GDM1 (cell line): ENCODE results near the gene SCLT1.
"Not testable (repeated sequence)": the region's sequence is repeated elsewhere in the genome, so short reads cannot be mapped to it uniquely, and the experiment has no call there.

Source experiments
- DNase-seq: peaks from one replicate; lab custom pipeline; 2025; lab: John Stamatoyannopoulos, UW

SCLT1 gene

GRCh38 chr4:129093191-129093920 is at the start of gene SCLT1:
TSS of gene SCLT1 (minus strand) at chr4:129093539. CDS start at chr4:129093103, 436 bp downstream.
- DNase-seq: peak; percentile 95

- no peak for DNase-seq
These were observed 47.2 kb upstream of the SCLT1 start for GRCh38 chr4:129140521-129140920.

GRCh38 chr4:129138810-129139496 is 45.6 kb upstream of the SCLT1 start:
- DNase-seq: no peak

GRCh38 chr4:129136433-129136832 is 43.1 kb upstream of the SCLT1 start:
- DNase-seq: no peak

- DNase-seq: no peak
These were observed 38.0 kb upstream of the SCLT1 start for GRCh38 chr4:129131343-129131742.

GRCh38 chr4:129129143-129129542 is 35.8 kb upstream of the SCLT1 start:
- no peak for DNase-seq

GRCh38 chr4:129126614-129127013 is 33.3 kb upstream of the SCLT1 start:
- not testable (repeated sequence) for DNase-seq

- DNase-seq: no peak
These were observed 24.4 kb upstream of the SCLT1 start for GRCh38 chr4:129117705-129118104.

GRCh38 chr4:129113919-129114318 is 20.6 kb upstream of the SCLT1 start:
- no peak for DNase-seq

GRCh38 chr4:129113434-129113833 is 20.1 kb upstream of the SCLT1 start:
- DNase-seq: no peak

GRCh38 chr4:129111919-129112318 is 18.6 kb upstream of the SCLT1 start:
- DNase-seq: no peak

GRCh38 chr4:129110931-129111330 is 17.6 kb upstream of the SCLT1 start:
- no peak for DNase-seq

GRCh38 chr4:129109965-129110824 is 16.9 kb upstream of the SCLT1 start:
- no peak for DNase-seq

GRCh38 chr4:129098531-129099001 is 5.2 kb upstream of the SCLT1 start:
- no peak for DNase-seq

- peak; percentile 70 for DNase-seq
These were observed 2.6 kb upstream of the SCLT1 start, which contains the start of gene C4orf33 for GRCh38 chr4:129095811-129096454. TSS of gene C4orf33 (plus strand) at chr4:129096152. CDS start at chr4:129102611, 6,459 bp downstream.

- no peak for DNase-seq
These were observed 1.0 kb upstream of the SCLT1 start for GRCh38 chr4:129094347-129094746.

GRCh38 chr4:129092631-129093190 is 628 bp downstream of the SCLT1 start:
- DNase-seq: no peak

GRCh38 chr4:129087516-129087915 is 5.8 kb downstream of the SCLT1 start:
- DNase-seq: no peak

- no peak for DNase-seq
These were observed 7.9 kb downstream of the SCLT1 start for GRCh38 chr4:129085472-129085871.

GRCh38 chr4:129082302-129082701 is 11.0 kb downstream of the SCLT1 start:
- no peak for DNase-seq

GRCh38 chr4:129080129-129080528 is 13.2 kb downstream of the SCLT1 start:
- DNase-seq: no peak
